Esophagus squamous epithelium (tissue), 4 donors: ENCODE data around the gene GP1BB.

Experiments
- POLR2A ChIP-seq, 4 donors: fragments of 450-650 bp; IDR thresholded peaks; one replicate each; pipeline ENCODE4 v1.6.1; 2017; ENCODE audit warnings: antibody characterized with exemption in 4 of 4, mild to moderate bottlenecking in 4 of 4, moderate library complexity in 3 of 4
- TF ChIP-seq, protein P1 (sequence below), 6 experiments: fragments of 450-650 bp in 4 of 6; fragments of 200-600 bp in 2 of 6; sonication (generic) in 2 of 6; IDR thresholded peaks; one replicate each; pipeline ENCODE4 v1.5.1; 2016 to 2019; ENCODE audit warnings: antibody characterized with exemption in 6 of 6, mild to moderate bottlenecking in 4 of 6, moderate library complexity in 4 of 6

- no peak for TF ChIP-seq POLR2A (IDR thresholded peaks at IDR 0.05)
- TF ChIP-seq, protein P1, sequence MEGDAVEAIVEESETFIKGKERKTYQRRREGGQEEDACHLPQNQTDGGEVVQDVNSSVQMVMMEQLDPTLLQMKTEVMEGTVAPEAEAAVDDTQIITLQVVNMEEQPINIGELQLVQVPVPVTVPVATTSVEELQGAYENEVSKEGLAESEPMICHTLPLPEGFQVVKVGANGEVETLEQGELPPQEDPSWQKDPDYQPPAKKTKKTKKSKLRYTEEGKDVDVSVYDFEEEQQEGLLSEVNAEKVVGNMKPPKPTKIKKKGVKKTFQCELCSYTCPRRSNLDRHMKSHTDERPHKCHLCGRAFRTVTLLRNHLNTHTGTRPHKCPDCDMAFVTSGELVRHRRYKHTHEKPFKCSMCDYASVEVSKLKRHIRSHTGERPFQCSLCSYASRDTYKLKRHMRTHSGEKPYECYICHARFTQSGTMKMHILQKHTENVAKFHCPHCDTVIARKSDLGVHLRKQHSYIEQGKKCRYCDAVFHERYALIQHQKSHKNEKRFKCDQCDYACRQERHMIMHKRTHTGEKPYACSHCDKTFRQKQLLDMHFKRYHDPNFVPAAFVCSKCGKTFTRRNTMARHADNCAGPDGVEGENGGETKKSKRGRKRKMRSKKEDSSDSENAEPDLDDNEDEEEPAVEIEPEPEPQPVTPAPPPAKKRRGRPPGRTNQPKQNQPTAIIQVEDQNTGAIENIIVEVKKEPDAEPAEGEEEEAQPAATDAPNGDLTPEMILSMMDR (IDR thresholded peaks at IDR 0.05): no peak
These were observed 6.6 kb upstream of the GP1BB start for GRCh38 chr22:19716829-19717105.
